Activated CD4-positive, alpha-beta T cell treated with anti-CD3 and anti-CD28 coated beads, Interleukin-2, amount 50 U/mL, for 16 hours (primary cell): Measurements from ENCODE around the gene SLC26A8.
"Not testable (repeated sequence)": the region's sequence is repeated elsewhere in the genome, so short reads cannot be mapped to it uniquely, and the experiment has no call there.

Source experiments
- DNase-seq: peaks from one replicate; pipeline ENCODE4 v3.0.0-alpha.2; 2020

SLC26A8 gene

DNA sequence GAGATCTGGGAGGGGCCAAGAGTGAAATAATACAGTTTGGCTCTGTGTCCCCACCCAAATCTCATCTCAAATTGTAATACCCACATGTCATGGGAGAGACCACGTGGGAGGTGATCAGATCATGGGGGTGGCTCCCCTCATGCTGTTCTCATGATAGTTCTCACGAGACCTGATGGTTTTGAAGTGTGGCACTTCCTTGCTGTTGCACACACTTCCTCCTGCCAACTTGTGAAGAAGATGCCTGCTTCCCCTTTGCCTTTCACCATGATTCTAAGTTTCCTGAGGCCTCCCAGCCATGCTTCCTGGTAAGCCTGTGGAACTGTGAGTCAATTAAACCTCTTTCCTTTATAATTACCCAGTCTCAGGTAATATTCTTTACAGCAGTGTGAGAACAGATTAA lies 114.9 kb downstream of the SLC26A8 start:
- DNase-seq, result not testable (repeated sequence)

DNA sequence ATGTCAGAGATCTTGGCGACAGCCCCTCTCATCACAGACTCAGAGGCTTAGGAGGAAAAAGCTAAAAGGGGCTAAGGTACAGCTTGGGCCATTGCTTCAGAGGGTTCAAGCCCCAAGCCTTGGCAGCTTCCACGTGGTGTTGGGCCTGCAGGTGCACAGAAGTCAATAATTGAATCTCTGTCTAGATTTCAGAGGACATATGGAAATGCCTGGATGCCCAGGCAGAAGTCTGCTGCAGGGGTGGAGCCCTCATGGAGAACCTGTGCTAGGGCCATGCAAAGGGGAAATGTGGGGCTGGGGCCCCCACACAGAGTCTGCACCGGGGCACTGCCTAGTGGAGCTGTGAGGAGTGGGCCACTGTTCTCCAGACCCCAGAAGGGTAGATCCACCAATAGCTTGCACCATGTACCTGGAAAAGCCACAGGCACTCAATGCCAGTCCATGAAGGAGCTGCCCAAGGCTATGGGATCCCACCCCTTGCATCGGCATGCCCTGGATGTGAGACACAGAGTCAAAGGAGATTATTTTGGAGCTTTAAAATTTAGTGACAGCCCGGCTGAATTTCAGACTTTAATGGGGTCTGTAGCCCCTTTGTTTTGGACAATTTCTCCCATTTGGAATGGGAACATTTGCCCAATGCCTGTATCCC lies 115.6 kb downstream of the SLC26A8 start:
- not testable (repeated sequence) for DNase-seq

GRCh38 chr6:35907750-35908149 lies 116.7 kb downstream of the SLC26A8 start:
- no peak for DNase-seq

GRCh38 chr6:35906499-35906846 lies 118.0 kb downstream of the SLC26A8 start:
- DNase-seq, result no peak

GRCh38 chr6:35905841-35906498 lies 118.5 kb downstream of the SLC26A8 start:
- no peak for DNase-seq

DNA sequence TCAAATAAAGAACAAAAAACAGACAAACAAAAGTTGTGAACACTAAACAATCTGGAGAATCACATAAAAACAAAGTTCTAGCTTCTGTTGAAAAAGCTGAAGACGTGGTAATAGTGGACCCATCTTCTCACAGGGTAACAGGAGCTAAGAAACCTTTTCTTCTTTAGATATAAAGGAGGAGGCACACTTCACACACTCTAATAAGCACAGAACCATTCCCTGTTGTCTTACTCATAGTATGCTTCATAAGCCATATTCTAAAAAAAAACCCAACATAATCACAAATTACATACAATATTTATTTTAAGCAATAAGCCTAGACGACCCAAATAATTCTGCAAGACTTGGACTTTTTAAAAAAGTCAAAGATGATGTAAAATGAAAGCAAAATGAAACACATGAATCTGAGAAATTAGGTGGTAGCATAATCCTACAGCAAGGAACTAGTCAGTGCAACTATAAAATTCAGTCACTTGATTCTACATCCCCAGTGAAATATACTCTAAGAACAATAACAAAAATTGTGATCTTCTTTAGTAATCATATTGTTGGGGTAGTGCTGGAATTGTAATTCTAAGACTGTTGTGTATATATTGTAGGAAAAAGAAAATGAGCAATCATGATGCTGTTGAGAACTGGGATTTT lies 119.2 kb downstream of the SLC26A8 start:
- DNase-seq, result no peak

GRCh38 chr6:35903679-35904078 lies 120.8 kb downstream of the SLC26A8 start:
- no peak for DNase-seq

- DNase-seq, result no peak
These were observed 124.0 kb downstream of the SLC26A8 start for GRCh38 chr6:35900448-35900847.

DNA sequence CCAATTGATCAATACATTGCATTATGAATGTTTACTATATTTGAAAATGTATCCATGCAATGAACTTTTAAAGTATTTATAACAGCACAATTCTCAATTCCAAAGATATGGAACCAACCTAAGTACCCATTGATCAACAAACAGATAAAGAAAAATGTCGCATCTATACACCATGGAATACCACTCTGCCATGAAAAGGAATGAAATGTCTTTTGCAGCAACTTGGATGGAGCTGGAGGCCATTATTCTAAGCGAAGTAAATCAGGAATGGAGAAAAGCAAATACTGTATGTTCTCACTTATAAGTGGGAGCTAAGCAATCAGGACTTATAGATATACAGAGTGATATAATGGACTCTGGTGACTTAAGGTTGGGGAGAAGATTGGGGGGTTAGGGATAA lies 126.4 kb downstream of the SLC26A8 start:
- DNase-seq, result no peak

DNA sequence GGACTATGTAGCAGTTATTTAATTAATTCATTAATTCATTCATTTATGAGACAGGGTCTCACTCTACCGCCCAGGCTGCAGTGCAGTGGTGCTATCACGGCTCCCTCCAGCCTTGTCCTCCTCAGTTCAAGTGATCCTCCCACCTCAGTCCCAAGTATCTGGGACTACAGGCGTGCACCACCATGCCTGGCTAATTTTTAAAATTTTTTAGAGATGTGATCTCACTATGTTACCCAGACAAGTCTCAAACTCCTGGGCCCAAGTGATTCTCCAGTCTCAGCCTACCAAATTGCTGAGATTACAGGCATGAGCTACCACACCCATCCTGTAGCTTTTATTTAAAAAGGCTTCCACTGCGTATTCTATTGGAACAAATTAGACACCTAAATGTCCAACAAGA lies 127.0 kb downstream of the SLC26A8 start:
- no peak for DNase-seq

DNA sequence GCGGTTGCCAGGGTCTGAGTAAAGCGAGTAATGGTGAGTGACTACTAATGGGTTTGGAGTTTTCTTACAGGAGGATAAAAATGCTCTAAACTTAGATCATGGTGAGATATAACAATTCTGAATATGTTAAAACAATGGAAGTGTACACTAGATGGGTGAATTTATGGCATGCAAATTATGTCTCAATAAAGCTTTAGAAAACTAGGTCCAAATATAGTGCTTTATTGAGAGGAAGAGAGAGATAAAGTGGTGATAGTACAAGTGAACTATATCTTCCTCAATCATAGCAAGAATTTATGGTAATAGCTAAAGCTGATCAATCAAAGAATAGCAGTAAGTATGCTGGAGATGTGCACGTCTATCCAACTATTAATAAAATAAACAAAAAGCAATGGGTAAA lies 127.4 kb downstream of the SLC26A8 start:
- DNase-seq, result no peak

DNA sequence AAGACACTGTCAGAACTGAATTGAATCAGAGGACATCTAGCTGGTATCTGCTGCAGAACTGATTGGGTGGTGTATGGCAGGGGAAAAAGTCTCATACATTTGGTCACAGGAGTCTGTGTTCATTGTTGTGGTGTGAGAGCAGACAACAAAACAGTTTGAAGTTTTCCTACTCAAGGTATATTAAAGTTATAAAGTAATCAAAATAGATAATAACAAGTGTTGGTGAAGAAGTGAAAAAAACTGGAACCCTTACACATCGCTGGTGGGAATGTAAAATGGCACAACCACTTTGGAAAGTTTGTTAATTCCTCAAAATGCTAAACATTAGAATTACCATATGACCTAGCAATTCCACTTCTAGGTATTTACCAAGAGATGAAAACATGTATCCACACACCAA lies 128.2 kb downstream of the SLC26A8 start:
- no peak for DNase-seq

DNA sequence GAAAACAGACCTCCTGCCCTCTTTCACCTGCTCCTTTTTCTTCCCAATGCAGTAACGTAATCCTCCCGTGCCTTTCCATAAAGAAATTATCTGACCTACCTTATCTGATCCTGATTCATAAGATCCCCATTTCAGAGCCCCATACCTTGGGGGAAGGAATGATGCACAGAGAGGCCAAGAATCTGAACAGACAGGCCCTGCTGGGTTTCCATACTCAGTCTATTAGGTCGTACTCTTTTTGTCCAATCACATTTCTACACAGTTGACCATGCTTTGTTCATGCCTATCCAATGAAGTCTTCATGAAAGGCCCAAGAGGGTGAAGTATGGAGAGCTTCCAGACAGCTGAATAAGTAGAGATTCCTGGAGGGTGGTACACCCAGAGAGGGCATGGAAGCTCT lies 128.9 kb downstream of the SLC26A8 start:
- no peak for DNase-seq

- no peak for DNase-seq
These were observed 129.7 kb downstream of the SLC26A8 start for GRCh38 chr6:35894776-35895175.
